T follicular helper cell (primary cell): ENCODE data around the gene OMP.
"Not testable (repeated sequence)": the region's sequence is repeated elsewhere in the genome, so short reads cannot be mapped to it uniquely, and the experiment has no call there.

ENCODE experiments used
- DNase-seq: peaks from one replicate; pipeline ENCODE4 v3.0.0-alpha.2; 2020; ENCODE audit warnings: low read depth
- total RNA-seq, 2 experiments: gene quantifications; one replicate each; lab custom pipeline; 2026; lab: John Stamatoyannopoulos, UW

Gene OMP, protein sequence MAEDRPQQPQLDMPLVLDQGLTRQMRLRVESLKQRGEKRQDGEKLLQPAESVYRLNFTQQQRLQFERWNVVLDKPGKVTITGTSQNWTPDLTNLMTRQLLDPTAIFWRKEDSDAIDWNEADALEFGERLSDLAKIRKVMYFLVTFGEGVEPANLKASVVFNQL
- 0 reads per million in 2 experiments for total RNA-seq

DNA sequence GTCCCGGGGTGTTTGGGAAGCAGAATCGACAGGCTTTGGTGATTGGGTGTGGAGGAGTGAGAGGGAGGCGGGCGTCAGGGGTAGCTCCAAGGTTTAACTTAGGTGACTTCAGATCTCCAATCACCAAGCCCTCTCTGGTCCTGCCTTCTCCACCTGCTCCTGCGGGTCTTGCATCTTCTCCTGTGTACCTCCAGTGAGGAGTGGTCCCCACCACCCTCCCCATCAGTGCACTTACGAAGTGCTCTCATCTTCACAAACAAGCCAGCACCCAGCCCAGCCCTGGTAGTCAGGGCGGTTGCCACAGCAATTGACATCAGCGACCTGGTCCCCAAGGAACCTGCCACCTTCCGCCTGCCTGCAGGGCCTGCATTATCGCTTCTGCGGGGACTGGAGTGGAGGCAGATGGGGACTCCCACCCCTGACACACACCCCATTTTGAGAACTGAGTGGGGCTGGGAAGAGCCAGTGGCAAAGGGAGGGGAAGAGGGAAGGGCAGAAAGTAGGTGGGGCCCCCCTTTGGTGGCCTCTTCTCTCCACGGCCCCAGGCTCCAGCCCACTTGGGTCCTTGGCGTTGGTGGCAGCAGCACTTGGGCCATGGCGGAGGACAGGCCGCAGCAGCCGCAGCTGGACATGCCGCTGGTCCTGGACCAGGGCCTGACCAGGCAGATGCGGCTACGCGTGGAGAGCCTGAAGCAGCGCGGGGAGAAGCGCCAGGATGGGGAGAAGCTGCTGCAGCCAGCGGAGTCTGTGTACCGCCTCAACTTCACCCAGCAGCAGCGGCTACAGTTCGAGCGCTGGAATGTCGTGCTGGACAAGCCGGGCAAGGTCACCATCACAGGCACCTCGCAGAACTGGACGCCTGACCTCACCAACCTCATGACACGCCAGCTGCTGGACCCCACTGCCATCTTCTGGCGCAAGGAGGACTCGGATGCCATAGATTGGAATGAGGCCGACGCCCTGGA lies at the start of gene OMP:
Gene OMP (plus strand): TSS at position 595 of the 965 bp plus-strand sequence. CDS start 0 bp downstream, at position 595.
- DNase-seq: no peak

DNA sequence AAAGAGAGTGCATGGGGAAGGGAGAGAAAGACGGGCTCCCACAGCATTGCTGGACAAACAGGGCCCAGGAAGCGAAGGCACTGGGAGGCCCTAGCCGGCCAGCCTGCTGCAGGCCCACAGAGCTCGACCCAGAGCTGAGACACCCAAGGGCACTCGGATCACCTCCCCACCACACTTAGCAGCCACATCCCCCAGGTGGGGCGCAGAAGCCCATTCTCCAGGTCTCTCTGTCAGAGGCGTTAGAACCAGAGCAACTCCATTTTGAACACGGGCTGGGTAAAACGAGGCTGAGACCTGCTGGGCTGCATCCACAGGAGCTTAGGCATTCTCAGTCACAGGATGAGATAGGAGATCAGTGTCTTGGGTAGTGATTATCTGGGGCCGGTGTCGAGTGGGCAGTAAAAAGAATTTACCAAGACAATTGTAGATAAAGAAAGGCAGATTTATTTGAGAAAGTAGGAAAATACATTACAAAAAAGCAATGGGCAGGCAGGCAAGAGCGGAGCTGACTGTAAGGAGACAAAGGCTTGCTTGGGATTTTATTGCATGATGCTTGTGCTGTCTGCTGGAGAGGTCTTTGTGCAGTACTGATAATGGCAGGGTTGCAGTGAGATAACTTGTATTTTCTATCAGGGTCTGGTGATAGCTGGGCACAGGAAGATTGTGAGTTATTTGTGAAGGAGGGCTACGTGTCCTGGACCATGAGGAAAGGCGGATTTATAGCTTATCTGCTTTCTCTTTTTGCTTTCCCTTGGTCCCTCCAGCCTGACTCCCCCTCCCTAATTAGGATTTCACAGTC lies 49.2 kb upstream of the OMP start:
- no peak for DNase-seq

DNA sequence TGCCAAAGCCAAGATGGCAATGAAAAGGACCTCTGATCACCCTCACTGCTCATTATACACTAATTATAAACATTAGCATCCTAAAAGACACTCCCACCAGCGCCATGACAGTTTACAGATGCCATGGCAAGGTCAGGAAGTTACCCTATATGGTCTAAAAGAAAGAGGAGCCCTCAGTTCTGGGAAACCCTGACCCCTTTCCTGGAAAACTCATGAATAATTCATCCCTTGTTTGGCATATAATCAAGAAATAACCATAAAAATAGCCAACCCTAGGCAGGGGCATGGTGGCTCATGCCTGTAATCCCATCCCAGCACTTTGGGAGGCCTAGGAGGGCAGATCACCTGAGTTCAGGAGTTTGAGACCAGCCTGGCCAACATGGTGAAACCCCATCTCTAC lies 48.6 kb upstream of the OMP start:
- DNase-seq: no peak

DNA sequence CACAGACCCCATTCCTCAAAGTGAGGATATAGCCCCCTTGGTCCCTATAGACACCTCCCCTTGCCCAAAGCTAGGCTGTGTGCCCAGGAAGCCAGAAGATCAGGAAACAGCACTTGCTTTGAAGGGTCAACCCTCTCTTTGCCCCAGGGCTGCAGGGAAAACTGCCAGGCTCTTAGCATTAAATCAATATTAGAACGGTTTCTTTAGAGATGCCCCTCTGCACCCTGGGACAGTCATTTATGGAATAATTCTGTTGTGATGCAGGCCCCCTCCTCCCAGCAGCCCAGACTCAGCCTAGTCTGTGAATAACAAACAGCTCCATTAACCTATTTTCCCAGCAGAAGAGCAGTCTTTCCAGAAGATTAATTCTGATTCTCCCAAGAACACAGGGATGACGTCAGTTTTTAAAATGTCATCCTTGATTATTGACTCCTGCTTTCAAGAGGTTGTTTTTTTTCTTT lies 47.5 kb upstream of the OMP start:
- no peak for DNase-seq

DNA sequence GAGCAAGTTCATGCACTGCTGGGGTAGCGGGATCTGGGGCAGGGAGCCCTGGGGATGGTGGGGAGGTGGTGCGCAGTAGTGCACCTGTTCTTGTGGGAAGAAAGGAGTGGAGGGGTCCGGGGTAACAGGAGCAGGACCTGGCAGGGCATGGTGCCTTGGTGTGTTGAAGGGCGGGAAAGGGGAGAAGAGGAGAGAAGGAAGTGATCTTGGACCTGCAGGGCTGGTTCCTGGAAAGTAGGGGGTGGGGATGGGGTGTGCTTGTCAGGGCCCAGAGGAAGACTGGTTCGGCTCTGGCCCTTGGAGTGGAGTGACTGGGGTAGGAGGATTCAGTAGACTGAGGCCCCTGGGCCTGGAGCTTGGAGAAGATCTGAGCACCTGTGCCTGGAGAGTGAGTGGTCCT lies 46.7 kb upstream of the OMP start:
- DNase-seq: no peak

DNA sequence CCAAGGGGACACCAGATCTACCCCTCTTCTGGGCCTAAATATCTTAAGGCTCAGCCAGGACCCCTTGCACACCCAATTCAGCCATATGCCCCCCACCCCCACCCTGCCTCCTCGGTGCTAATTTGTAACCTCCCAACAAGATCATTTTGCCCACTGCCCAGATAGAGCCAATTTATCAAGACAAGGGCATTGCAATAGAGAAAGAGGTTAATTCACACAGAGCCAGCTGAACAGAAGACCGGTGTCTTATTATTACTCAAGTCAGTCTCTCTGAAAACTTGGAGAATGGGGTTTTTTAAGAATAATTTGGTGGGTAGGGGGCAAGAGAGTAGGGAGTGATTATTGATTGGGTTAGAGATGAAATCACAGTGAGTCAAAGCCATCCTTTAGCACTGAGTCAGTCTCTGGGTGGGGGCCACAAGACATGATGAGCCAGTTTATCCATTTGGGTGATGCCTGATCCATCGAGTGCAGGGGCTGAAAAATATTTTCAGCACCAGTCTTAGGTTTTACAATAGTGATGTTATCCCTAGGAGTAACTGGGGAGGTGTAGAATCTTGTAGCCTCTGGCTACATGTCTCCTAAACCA lies 45.7 kb upstream of the OMP start:
- no peak for DNase-seq

DNA sequence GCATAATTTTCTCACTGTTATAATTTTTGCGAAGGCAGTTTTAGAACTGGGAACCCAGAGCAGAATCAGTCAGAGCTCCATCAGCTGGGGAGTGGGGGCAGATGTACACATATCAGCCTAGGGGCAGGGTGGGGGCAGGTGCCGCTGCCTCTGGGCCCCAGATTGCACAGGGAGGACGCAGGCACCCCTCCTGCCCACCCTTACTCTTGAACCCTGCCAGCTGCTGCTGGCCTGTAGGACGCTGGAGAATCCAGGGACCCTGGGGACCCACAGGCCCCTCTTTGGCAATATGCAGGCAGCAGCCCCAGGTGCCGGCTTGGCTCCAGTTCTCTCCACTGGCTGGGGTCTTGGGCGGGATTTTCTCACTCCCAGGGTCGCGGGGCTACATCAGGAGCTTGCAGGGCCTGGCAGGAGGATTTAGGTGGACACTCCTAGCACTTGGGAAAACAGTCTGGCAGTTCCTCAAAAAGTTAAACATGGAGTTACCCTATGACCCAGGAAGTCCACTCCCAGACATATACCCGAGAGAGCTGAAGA lies 44.6 kb upstream of the OMP start:
- DNase-seq: no peak

DNA sequence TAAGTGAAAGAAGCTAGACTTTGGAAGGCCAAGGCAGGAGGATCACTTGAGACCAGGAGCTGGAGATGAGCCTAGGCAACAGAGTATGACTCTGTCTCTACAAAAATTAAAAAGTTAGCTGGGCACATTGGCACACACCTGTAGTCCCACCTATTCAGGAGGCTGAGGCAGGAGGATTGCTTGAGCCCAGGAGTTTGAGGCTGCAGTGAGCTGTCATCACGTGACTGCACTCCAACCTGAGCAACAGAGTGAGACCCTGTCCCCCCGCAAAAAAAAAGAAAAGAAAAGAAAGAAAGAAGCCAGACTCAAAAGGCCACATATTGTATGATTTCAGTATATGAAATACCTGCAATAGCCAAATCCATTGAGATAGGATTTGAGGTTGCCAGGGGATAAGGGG lies 43.7 kb upstream of the OMP start:
- DNase-seq: no peak

DNA sequence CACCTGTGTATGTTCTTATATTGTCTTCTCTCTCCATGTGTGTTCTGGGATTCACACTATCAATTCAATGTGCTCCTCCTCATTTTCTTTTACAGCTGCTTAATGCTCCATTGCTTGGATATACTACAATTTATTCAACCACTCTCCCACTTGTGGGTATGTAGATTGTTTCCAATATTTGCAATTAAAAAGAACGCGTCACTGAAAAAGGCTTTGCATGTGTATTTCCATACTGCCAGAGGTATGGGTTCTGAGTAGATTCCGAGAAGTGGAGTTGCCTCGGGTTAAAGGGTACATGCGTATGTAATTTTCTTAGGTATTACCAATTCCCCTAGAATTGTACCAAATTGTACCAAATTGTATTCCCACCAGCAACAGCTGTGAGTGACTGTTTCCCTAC lies 42.8 kb upstream of the OMP start:
- no peak for DNase-seq

DNA sequence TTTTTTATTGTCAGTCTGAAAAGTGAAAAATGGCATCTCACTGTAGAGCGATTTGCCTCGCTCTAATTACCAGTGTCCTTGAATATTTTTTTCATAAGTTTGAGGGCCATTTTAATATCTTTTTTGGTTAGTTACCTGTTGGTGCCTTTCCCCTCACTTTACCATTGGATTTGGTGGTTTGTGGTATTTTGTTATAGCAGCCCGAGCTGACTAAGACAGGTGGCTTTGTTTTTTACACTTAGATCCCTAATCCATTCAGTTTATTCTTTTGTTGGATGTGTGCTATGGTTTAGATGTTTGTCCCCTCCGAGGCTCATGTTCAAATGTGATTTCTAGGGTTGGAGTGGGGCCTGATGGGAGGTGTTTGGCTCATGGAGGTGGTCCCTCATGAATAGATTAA lies 42.4 kb upstream of the OMP start:
- no peak for DNase-seq

DNA sequence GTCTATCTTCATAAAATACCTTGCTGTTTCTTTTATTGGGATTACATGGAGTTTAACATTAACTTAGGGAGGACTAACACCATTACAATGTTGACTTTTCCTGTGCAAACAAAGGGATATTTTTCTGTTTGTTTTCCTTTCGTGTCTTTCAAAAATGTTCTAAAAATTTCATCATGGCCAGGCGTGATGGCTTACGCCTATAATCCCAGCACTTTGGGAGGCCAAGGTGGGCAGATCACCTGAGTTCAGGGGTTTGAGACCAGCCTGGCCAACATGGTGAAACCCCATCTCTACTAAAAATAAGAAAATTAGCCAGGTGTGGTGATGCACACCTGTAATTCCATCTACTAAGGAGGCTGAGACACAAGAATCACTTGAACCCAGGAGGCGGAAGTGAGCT lies 41.4 kb upstream of the OMP start:
- not testable (repeated sequence) for DNase-seq

DNA sequence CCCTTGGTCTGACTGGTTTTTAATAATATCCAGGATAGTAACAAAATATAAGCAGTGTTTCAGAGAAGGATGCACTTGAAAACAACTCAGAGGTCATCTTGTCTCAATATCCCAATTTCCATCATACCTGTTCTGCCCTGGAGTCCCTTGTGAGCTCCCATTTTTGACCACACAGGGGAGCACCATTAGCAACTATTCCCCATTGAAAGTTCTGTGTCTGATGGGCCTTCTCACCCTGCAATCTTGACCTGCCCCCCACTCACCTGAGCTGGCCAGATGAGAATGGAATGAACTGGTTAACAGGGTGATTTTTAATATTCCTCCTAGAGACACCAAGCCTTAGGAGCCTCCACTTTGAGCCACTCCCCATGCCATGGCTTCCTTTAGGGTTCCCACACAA lies 39.7 kb upstream of the OMP start:
- DNase-seq: no peak

DNA sequence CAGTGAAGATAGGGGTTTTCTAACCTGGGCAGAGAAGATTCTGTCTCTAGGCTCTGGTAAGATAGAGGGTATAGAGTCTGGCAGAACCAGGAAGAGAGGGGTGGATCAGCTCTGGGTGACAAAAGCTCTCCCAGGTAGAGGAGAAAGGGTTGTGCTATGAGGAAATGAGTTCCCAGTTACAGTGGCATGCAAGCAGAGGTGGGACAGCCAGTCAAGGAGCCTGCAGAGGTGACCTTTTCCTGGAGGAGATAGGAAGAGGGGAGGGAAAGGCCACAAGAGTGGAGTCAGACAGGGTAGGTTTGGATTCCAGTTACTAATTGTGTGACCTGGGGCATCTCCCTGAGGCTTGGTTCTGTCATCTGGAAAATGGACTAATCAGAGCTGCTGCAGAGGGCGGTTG lies 39.2 kb upstream of the OMP start:
- no peak for DNase-seq

DNA sequence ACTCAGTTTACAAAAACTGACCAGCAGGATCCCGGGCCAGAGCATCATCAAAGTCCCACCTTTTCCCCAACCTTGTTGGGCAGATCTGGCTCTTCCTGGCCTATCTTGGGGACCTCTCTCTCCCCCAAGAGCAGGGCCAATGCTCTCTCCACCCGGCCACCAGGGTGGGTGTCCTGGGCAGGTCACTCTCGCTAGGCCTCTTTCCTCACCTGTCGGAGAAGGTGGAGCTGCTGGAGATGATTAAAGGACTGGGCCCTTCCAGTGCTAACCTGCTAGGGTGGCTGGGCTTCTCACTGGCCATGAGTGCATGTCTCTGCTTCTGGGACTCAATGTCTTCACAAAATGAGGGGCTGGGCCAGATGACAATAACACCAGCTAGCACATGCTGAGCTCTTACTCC lies 38.8 kb upstream of the OMP start:
- DNase-seq: no peak

DNA sequence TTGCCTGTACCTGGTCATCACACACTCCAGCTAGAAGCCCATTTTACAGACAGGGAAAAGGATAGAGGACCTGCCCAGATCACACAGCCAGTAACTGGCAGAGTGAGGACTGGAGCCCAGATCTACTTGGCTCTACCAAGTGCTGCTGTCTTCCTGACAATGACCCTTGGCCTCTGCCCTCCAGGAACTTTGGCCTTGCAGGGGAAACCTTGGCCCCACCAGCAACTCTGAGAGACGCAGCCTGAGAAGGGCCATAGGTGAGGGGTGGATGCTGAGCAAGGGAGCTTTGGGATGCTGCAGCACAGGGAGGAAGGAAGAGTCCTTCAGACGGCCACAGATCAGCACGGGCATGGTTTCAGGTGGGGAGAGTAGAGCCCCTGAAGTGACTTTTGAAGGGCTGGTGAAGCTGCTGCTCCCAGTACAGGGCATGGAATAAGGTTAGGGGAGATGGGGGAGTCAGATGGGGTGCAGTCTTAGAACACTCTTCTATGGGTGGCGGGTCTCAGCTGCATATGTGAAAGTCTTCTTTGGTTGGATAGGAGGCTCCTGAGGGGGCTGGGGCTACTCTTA lies 37.9 kb upstream of the OMP start:
- no peak for DNase-seq

DNA sequence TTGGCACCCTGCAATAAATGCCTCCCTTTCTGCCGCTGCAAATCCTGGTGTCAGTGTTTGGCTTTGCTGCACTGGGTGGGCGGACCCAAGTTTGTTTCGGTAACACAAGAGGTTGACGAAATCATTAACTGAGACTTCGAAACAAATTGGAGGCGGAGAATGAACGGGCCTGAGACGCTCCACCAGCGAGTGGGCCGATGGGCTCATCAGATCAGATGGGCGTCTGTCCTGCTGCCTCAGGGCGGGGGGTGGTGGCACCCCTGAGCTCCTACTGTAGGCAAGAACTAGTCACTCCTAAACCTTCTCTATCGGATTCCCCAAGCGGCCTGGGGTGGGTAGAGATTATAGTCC lies 36.8 kb upstream of the OMP start:
- DNase-seq: no peak

DNA sequence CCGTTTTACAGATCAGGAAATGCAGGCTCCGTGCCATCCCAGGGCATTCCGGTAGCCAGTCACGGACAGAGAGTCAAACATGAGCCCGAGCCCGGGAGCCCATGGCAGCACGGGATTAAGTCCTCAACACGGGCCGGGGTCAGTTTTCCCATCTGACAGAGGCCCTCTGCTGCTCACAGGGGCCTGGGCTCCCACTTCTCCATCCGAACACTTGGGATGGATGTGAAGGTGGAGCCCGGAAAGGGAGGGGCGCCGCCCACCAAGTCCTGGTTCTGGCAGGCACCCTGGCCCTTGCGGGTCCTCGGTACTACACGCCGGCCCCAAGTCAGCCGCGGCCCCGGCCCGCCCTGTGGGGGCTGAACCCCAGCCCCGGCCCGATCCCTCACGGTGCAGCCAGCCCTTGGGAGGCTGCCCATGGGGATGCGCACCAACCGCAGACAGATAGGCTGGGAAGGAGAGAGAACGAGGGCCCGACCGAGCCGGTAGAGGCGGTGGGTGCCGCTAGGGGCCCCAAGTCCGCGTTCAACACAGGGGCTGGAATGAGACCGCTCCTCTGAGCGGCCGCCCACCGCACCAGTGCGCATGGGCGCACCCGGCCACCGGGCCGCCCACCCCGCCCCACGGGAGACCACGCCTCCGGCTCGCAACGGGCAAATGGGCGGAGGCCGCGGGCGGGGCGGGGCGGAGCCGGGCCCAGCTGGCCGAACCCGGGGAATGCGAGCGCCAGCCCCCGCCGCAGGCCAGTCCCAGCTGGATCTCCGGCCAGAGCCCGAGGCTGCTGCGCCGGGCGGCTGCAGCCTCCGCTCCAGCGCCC lies 36.2 kb upstream of the OMP start, which contains the start of gene CAPN5:
Gene CAPN5 (plus strand): TSS at position 743 of the 814 bp plus-strand sequence. CDS start 17,916 bp downstream, outside the sequence.
- DNase-seq: peak; percentile 79

DNA sequence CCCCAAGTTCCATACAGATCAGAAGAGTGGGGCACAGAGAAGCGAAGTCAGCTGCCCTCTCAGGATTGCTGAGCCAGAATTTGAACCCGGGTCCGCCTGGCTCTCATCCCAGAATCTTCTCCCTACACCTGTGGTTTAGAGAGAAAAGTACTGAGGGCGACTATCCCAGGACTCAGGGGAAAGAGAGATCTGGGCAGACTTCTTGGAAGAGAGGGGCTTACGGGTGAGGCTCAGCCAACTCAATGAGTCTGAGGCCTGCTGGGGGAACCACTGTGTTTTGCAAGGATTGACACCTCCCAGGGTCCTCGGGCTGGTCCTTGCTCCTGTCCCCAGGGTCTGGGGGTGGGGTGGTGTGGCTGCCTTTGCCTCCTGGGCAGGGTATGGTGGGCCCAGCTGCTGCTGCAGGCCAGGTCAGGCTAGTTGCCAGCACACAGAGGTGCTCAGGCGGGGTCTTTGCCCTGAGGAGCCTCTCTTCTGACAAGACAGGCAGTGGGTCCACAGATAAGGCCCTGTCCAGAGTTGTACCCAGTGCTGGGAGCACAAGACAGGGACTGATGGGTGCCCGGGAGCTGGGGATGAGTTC lies 34.7 kb upstream of the OMP start:
- DNase-seq: no peak

DNA sequence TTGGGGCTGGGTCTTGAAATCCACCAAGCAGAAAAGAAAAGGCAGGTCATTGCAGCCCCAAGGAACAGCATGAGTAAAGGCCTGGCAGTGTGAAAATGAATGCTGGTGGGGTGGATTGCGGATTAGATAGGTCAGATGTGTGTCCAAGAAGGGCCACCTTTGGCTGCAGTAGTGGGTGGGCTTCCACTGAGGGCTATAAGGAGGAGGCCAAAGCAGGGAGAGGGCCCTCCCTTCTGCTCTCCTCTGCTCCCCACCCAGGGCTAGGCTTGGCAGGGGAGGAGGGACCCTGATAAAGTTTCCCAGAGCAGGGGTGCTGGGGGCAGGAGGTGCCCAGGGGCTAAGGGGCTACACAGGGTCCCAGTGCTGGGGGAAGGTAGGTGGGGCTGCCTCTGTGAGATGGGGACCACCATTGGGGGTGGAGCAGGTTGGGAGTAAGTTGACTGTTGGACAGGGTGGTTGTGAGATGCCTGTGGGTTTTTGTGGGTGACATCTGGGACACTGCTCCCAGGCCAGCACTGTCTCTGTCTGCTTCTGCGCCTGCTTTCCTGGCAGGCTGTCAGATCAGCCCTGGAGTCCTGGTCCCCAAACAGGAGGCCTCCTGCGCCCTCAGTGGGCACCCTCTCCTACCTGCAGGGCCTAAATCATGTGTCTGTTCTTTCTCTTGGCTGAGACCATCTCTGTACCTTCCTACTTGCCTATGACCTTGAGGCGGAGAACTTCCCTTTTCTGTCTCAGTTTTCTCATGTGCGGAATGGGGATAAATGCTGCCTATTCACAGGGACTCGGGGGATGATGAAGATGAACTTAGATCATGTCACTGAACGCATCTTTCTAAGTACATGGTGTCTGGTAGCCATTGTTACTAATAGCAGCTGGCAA lies 33.9 kb upstream of the OMP start:
- no peak for DNase-seq
